ENCODE measurements around the gene HOXA10.

HOXA10 gene

GRCh38 chr7:27150568-27151340, 23.4 kb downstream of the HOXA10 start:
- ATAC-seq (replicated peaks) (peak; percentile 79 to 83), DNase-seq (peak; percentile 57)
- peak overlapping the region; percentile 78 to 80 for H3K4me3 Mint-ChIP-seq
- peak overlapping the region; percentile 85 for H3K27ac Mint-ChIP-seq
- H3K27me3 Mint-ChIP-seq, result peaks cover 73 to 92% of the 10 kb centered on the region in 2 donors
- peaks cover 38 to 57% of the 10 kb centered on the region in 2 donors for H3K4me1 Mint-ChIP-seq
- H3K36me3 Mint-ChIP-seq, result peaks cover 0 to 11% of the 10 kb centered on the region in 2 donors
- peaks cover 3 to 4% of the 10 kb centered on the region in 2 donors for H3K9me3 Mint-ChIP-seq

GRCh38 chr7:27149842-27150567, 24.1 kb downstream of the HOXA10 start:
- DNase-seq (no peak), ATAC-seq (replicated peaks) (peak in 1 of 2 donors; percentile 15)

GRCh38 chr7:27148756-27149641, 25.1 kb downstream of the HOXA10 start:
- peaks cover 36 to 43% of the 10 kb centered on the region in 2 donors for H3K4me1 Mint-ChIP-seq
- H3K27me3 Mint-ChIP-seq, result peaks cover 64 to 90% of the 10 kb centered on the region in 2 donors
- ATAC-seq (replicated peaks), result no peak
- peak overlapping the region in 1 of 2 donors; percentile 77 for H3K4me3 Mint-ChIP-seq
- H3K27ac Mint-ChIP-seq, result no peak overlapping the region
- DNase-seq, result no peak
- H3K36me3 Mint-ChIP-seq, result no peaks in the 10 kb centered on the region
- peaks cover 0 to 4% of the 10 kb centered on the region in 2 donors for H3K9me3 Mint-ChIP-seq

More at GRCh38 chr7:27149842-27150567, 24.1 kb downstream of the HOXA10 start:
- Mint-ChIP-seq H3K4me1 (peaks cover 38 to 51% of the 10 kb centered on the region in 2 donors), H3K27me3 (peaks cover 74 to 92% of the 10 kb centered on the region in 2 donors), H3K27ac (no peak overlapping the region), H3K36me3 (peaks cover 0 to 7% of the 10 kb centered on the region in 2 donors), H3K9me3 (peaks cover 3 to 4% of the 10 kb centered on the region in 2 donors), H3K4me3 (peak overlapping the region; percentile 78 to 80)

GRCh38 chr7:27148031-27148755, 25.9 kb downstream of the HOXA10 start:
- H3K27me3 Mint-ChIP-seq, result peaks cover 56 to 84% of the 10 kb centered on the region in 2 donors
- peaks cover 0 to 4% of the 10 kb centered on the region in 2 donors for H3K9me3 Mint-ChIP-seq
- H3K27ac Mint-ChIP-seq, result peak overlapping the region; percentile 88
- H3K4me1 Mint-ChIP-seq, result peaks cover 36 to 43% of the 10 kb centered on the region in 2 donors
- no peaks in the 10 kb centered on the region for H3K36me3 Mint-ChIP-seq
- no peak for DNase-seq
- peak overlapping the region; percentile 77 to 83 for H3K4me3 Mint-ChIP-seq
- no peak for ATAC-seq (replicated peaks)

- peaks cover 61 to 88% of the 10 kb centered on the region in 2 donors for H3K27me3 Mint-ChIP-seq
- ATAC-seq (replicated peaks) (no peak), DNase-seq (no peak)
- no peaks in the 10 kb centered on the region for H3K36me3 Mint-ChIP-seq
- H3K4me1 Mint-ChIP-seq, result peaks cover 40 to 49% of the 10 kb centered on the region in 2 donors
- H3K27ac Mint-ChIP-seq, result peak within 1 kb of the TSS; percentile 88
- H3K4me3 Mint-ChIP-seq, result peak within 1 kb of the TSS; percentile 77 to 83
- H3K9me3 Mint-ChIP-seq, result peaks cover 0 to 4% of the 10 kb centered on the region in 2 donors
Measured at GRCh38 chr7:27147199-27148030, 26.7 kb downstream of the HOXA10 start, which contains the start of gene HOXA6. TSS of gene HOXA6 (minus strand) at chr7:27147774. CDS start at chr7:27147749, 25 bp downstream.

- H3K27me3 Mint-ChIP-seq, result peaks cover 60 to 88% of the 10 kb centered on the region in 2 donors
- peaks cover 33 to 43% of the 10 kb centered on the region in 2 donors for H3K4me1 Mint-ChIP-seq
- peaks cover 0 to 2% of the 10 kb centered on the region in 2 donors for H3K9me3 Mint-ChIP-seq
- H3K4me3 Mint-ChIP-seq, result peak overlapping the region; percentile 27 to 37
- H3K36me3 Mint-ChIP-seq, result no peaks in the 10 kb centered on the region
- no peak for DNase-seq
- no peak for ATAC-seq (replicated peaks)
- H3K27ac Mint-ChIP-seq, result peak overlapping the region; percentile 63
Measured at GRCh38 chr7:27146491-27147198, 27.5 kb downstream of the HOXA10 start.

- no peaks in the 10 kb centered on the region for H3K36me3 Mint-ChIP-seq
- H3K9me3 Mint-ChIP-seq, result peaks cover 0 to 1% of the 10 kb centered on the region in 2 donors
- no peak overlapping the region for H3K27ac Mint-ChIP-seq
- ATAC-seq (replicated peaks) (no peak), DNase-seq (no peak)
- peaks cover 27 to 36% of the 10 kb centered on the region in 2 donors for H3K4me1 Mint-ChIP-seq
- peaks cover 59 to 87% of the 10 kb centered on the region in 2 donors for H3K27me3 Mint-ChIP-seq
- H3K4me3 Mint-ChIP-seq, result no peak overlapping the region
Measured at GRCh38 chr7:27145914-27146412, 28.2 kb downstream of the HOXA10 start.

- H3K9me3 Mint-ChIP-seq, result peaks cover 0 to 1% of the 10 kb centered on the region in 2 donors
- H3K4me1 Mint-ChIP-seq, result peaks cover 25 to 30% of the 10 kb centered on the region in 2 donors
- peak overlapping the region; percentile 83 for H3K27ac Mint-ChIP-seq
- peaks cover 54 to 81% of the 10 kb centered on the region in 2 donors for H3K27me3 Mint-ChIP-seq
- ATAC-seq (replicated peaks) (no peak), DNase-seq (no peak)
- no peaks in the 10 kb centered on the region for H3K36me3 Mint-ChIP-seq
- H3K4me3 Mint-ChIP-seq, result peak overlapping the region in 1 of 2 donors; percentile 30
Measured at GRCh38 chr7:27145165-27145913, 28.8 kb downstream of the HOXA10 start.

GRCh38 chr7:27144781-27145164, 29.3 kb downstream of the HOXA10 start:
- peaks cover 22 to 27% of the 10 kb centered on the region in 2 donors for H3K4me1 Mint-ChIP-seq
- peaks cover 0 to 1% of the 10 kb centered on the region in 2 donors for H3K9me3 Mint-ChIP-seq
- ATAC-seq (replicated peaks) (no peak), DNase-seq (no peak)
- H3K4me3 Mint-ChIP-seq, result peak overlapping the region in 1 of 2 donors; percentile 30
- peaks cover 52 to 76% of the 10 kb centered on the region in 2 donors for H3K27me3 Mint-ChIP-seq
- H3K36me3 Mint-ChIP-seq, result no peaks in the 10 kb centered on the region
- peak overlapping the region; percentile 83 for H3K27ac Mint-ChIP-seq

- H3K36me3 Mint-ChIP-seq, result no peaks in the 10 kb centered on the region
- H3K4me3 Mint-ChIP-seq, result no peak overlapping the region
- ATAC-seq (replicated peaks) (no peak), DNase-seq (no peak)
- peaks cover 0 to 1% of the 10 kb centered on the region in 2 donors for H3K9me3 Mint-ChIP-seq
- H3K4me1 Mint-ChIP-seq, result peaks cover 22 to 27% of the 10 kb centered on the region in 2 donors
- no peak overlapping the region for H3K27ac Mint-ChIP-seq
- H3K27me3 Mint-ChIP-seq, result peaks cover 52 to 71% of the 10 kb centered on the region in 2 donors
Measured at GRCh38 chr7:27143950-27144780, 30.0 kb downstream of the HOXA10 start.

Data from stimulated activated naive B cell treated with anti-CD40 and anti-IgM and Interleukin-4, amounts not matched to agents 10 μg/mL and 1 μg/mL and 100 μg/mL, for 72 hours (primary cell).